Bone marrow (tissue), 2 donors: ENCODE data around the gene CDK5RAP3.
"Not testable (repeated sequence)": the region's sequence is repeated elsewhere in the genome, so short reads cannot be mapped to it uniquely, and the experiment has no call there.

Source experiments
- DNase-seq, 2 donors: peaks; one replicate each; lab custom pipeline; 2025; lab: John Stamatoyannopoulos, UW

The CDK5RAP3 gene

GRCh38 chr17:47999582-47999981, 28.7 kb downstream of the CDK5RAP3 start:
- no peak for DNase-seq

- DNase-seq: no peak
Observed at GRCh38 chr17:48001197-48001596, 30.3 kb downstream of the CDK5RAP3 start.

GRCh38 chr17:48001657-48002056, 30.7 kb downstream of the CDK5RAP3 start:
- not testable (repeated sequence) for DNase-seq

GRCh38 chr17:48002266-48002915, 31.5 kb downstream of the CDK5RAP3 start:
- peak; percentile 13 to 81 for DNase-seq

- DNase-seq: no peak
Observed at GRCh38 chr17:48002916-48003416, 32.1 kb downstream of the CDK5RAP3 start.

GRCh38 chr17:48003417-48004151, 32.7 kb downstream of the CDK5RAP3 start:
- DNase-seq: no peak

GRCh38 chr17:48004983-48005382, 34.1 kb downstream of the CDK5RAP3 start:
- DNase-seq: no peak

GRCh38 chr17:48006936-48007709, 36.2 kb downstream of the CDK5RAP3 start:
- DNase-seq: no peak

GRCh38 chr17:48010193-48010592, 39.3 kb downstream of the CDK5RAP3 start:
- no peak for DNase-seq

- peak in 1 of 2 donors; percentile 54 for DNase-seq
Observed at GRCh38 chr17:48011405-48012150, 40.7 kb downstream of the CDK5RAP3 start.

- DNase-seq: no peak
Observed at GRCh38 chr17:48012151-48012520, 41.2 kb downstream of the CDK5RAP3 start.

- DNase-seq: no peak
Observed at GRCh38 chr17:48012654-48013053, 41.7 kb downstream of the CDK5RAP3 start.

GRCh38 chr17:48013876-48014594, 43.1 kb downstream of the CDK5RAP3 start:
- DNase-seq: no peak

- no peak for DNase-seq
Observed at GRCh38 chr17:48014595-48015111, 43.7 kb downstream of the CDK5RAP3 start.

GRCh38 chr17:48016112-48016511, 45.2 kb downstream of the CDK5RAP3 start:
- no peak for DNase-seq

- DNase-seq: not testable (repeated sequence)
Observed at GRCh38 chr17:48017817-48018158, 46.9 kb downstream of the CDK5RAP3 start.

- no peak for DNase-seq
Observed at GRCh38 chr17:48021934-48022333, 51.0 kb downstream of the CDK5RAP3 start.

GRCh38 chr17:48022901-48023300, 52.0 kb downstream of the CDK5RAP3 start:
- DNase-seq: no peak

- DNase-seq: peak in 1 of 2 donors; percentile 57
Observed at GRCh38 chr17:48023400-48024148, 52.7 kb downstream of the CDK5RAP3 start.
